ENCODE results near the gene DTNB.

- TF ChIP-seq TAF1 (IDR thresholded peaks at IDR 0.05; ENCODE audit: borderline replicate concordance, low read depth, low read length) (no peak), CTCF (IDR thresholded peaks at IDR 0.05) (no peak), REST (IDR thresholded peaks at IDR 0.05; ENCODE audit: low read depth, low read length) (no peak), EP300 (IDR thresholded peaks at IDR 0.05; ENCODE audit: borderline replicate concordance in 1 of 2, low read depth in 1 of 2, low read length in 1 of 2) (no peak), MXI1 (IDR thresholded peaks at IDR 0.05; ENCODE audit: low read depth, low read length) (0 out of 2 replicates have a peak, but pooled peaks have one; percentile 28), MAX (IDR thresholded peaks at IDR 0.05; ENCODE audit: low read depth) (no peak)
Observed at GRCh38 chr2:25418944-25419677, 254.3 kb downstream of the DTNB start.

Measured in SK-N-SH (cell line).